Measurements from ENCODE around the gene SERF1A. TPM values are rescaled to one million over a fixed set of nuclear protein-coding genes. Genes with fewer than 3 reads are reported as not detected.
"Not testable (repeated sequence)": the region's sequence is repeated elsewhere in the genome, so short reads cannot be mapped to it uniquely, and the experiment has no call there.

The SERF1A gene
- total RNA-seq (2021; fragmentation: NEBNext Ultra II Directional; extraction: Animal tissue kit (Norgen Biotek cat#: 25700)) = 16.6 and 17.2 TPM in 2 replicates
- 4.0 and 4.1 TPM in 2 replicates for polyA plus RNA-seq (2011; rRNA removed)
- 11.1 TPM for polyA plus RNA-seq (2011; cell fraction: cytosol; rRNA removed)
- 2.6 TPM for polyA plus RNA-seq (2011; cell fraction: nucleus; rRNA removed)
- polyA plus RNA-seq (2012, experiment 1 of 2) = 0.79 to 3.1 TPM (median 2.1 TPM) in 4 replicates
- polyA plus RNA-seq (2012, experiment 2 of 2) = 12.2 TPM
- 42.2 TPM for polyA plus RNA-seq (2013, experiment 1 of 2)
- 38.3 TPM for polyA plus RNA-seq (2013, experiment 2 of 2)
- 1.1 and 2.2 TPM in 2 replicates for polyA minus RNA-seq (2011; rRNA and poly(A)+ RNA removed)
- 11.3 TPM for polyA minus RNA-seq (2011; cell fraction: cytosol; rRNA and poly(A)+ RNA removed)
- polyA minus RNA-seq (2011; cell fraction: nucleus; rRNA and poly(A)+ RNA removed) = 13.1 TPM
- long read RNA-seq, experiment 1, transcript SERF1A-201 (3 exons, 963 nt) = major isoform, 29 of 42 reads
- long read RNA-seq, experiment 1, partial matches to known transcripts = 2 of 42 reads
- long read RNA-seq, experiment 1, other reads (novel, unspliced or antisense) = 5 of 42 reads
- long read RNA-seq, experiment 2, transcript SERF1A-201 (3 exons, 963 nt) = major isoform, 11 of 19 reads
- long read RNA-seq, experiment 2, partial matches to known transcripts = 0 of 19 reads
- long read RNA-seq, experiment 2, other reads (novel, unspliced or antisense) = 1 of 19 reads

DNA sequence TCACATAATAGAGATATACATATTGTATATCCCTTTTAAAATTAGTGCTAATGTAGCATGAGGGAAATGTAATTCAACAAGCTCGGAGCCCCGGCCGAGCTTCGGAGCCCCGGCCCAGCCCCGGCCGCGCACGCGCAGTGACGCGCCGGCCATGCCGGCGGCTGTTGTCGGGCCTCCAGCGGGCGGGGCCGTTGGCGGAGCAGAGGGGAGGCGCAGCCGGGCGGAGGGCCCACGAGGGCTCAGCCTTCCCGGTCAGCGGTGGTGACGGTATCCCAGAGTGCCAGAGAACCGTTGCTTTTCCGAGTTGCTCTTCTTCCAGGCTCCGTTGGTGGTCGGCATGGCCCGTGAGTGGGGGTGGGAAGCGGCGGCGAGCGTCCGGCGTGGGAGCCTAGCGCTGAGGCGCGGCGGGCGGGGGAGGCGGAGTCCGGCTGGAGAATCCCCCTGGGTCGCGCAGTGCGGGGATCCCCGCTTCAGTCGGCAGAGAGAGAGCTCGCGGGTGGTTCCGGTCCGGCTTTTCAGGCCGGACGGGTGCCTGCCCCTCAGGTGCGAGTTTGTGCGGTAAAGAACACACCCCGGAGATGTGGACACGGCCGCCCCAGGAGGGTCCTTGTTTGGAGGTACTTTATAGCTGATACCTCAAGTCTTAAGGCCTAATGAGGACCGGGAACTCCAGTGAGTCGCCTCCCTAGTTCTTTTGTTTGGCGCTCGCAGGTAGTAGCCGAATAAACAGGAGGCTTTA is at the start of gene SERF1A:
TSS of gene SERF1A (plus strand) at position 137 of the 739 bp plus-strand sequence. CDS start at position 338, 201 bp downstream.
- not testable (repeated sequence) for FAIRE-seq; H2BK120ac ChIP-seq (replicated peaks; ENCODE audit: low read depth, low read length); H2BK5ac ChIP-seq (ENCODE audit: low read depth, low read length)

More for the DNA sequence above, at the start of gene SERF1A:
- no CpG with 5 or more reads among the region's 66 CpGs for WGBS, 2 experiments (ENCODE audit: extremely low coverage in 1 of 2, insufficient coverage in 1 of 2, insufficient read length in 1 of 2, insufficient replicate concordance in 2 of 2, low coverage in 1 of 2, low lambda C conversion rate in 2 of 2, missing lambda C conversion rate in 1 of 2)
- H3K4ac ChIP-seq (replicated peaks; ENCODE audit: insufficient read length, low read depth, low read length); H2BK12ac ChIP-seq (ENCODE audit: low read depth, low read length); H3K36me3 ChIP-seq (ENCODE audit: control insufficient read depth in 2 of 4, insufficient read depth in 4 of 4, low read length in 3 of 4); H4K20me1 ChIP-seq (replicated peaks in 1 of 2; ENCODE audit: control insufficient read depth in 1 of 2, insufficient read depth in 2 of 2, low read length in 2 of 2); H3K27ac ChIP-seq (ENCODE audit: low read depth, low read length); H2AK5ac ChIP-seq (ENCODE audit: low read depth, low read length); H3K79me1 ChIP-seq (ENCODE audit: low read depth, low read length); H2BK20ac ChIP-seq (ENCODE audit: low read length); H4K8ac ChIP-seq (ENCODE audit: extremely low read depth, insufficient read depth, low read length); DNase-seq (ENCODE audit: low read depth in 1 of 2, low spot score in 2 of 2); H3K4me3 ChIP-seq (ENCODE audit: extremely low read depth in 1 of 4, insufficient read depth in 2 of 4, low read depth in 3 of 4, low read length in 4 of 4); H3K56ac ChIP-seq (replicated peaks; ENCODE audit: insufficient read length, low read depth, low read length); H3K23ac ChIP-seq (ENCODE audit: insufficient read length); H3K23me2 ChIP-seq (ENCODE audit: low read depth, low read length); H4K91ac ChIP-seq (replicated peaks; ENCODE audit: insufficient read length, low read length); H2AFZ ChIP-seq (ENCODE audit: low read length); H3K4me2 ChIP-seq (ENCODE audit: insufficient read depth in 1 of 2, low read depth in 2 of 2, low read length in 2 of 2); POLR2A ChIA-PET (ENCODE audit: partially characterized antibody); H3K18ac ChIP-seq (ENCODE audit: extremely low read depth, low read length); H3K9ac ChIP-seq (replicated peaks in 1 of 4; ENCODE audit: extremely low read depth in 1 of 4, low read depth in 3 of 4, low read length in 3 of 4); H3K79me2 ChIP-seq (ENCODE audit: control insufficient read depth in 1 of 2, insufficient read depth in 2 of 2, low read length in 2 of 2); H4K5ac ChIP-seq (ENCODE audit: insufficient read length, low read depth, low read length); CTCF ChIA-PET (ENCODE audit: partially characterized antibody); H2BK15ac ChIP-seq (ENCODE audit: low read length); H3K9me3 ChIP-seq (ENCODE audit: insufficient read depth in 2 of 2, low read depth in 1 of 2, low read length in 1 of 2); H3K14ac ChIP-seq (ENCODE audit: insufficient read length); H3K4me1 ChIP-seq (replicated peaks in 1 of 4; ENCODE audit: control insufficient read depth in 3 of 4, insufficient read depth in 4 of 4, low read length in 3 of 4); H3K27me3 ChIP-seq (replicated peaks in 1 of 4; ENCODE audit: control insufficient read depth in 3 of 4, extremely low read depth in 1 of 4, insufficient read depth in 3 of 4, low read length in 3 of 4): not testable (repeated sequence)

Data from H1 (cell line).